H1 (cell line): Measurements from ENCODE around the gene RLBP1. TPM values are rescaled to one million over a fixed set of nuclear protein-coding genes. Genes with fewer than 3 reads are reported as not detected.

Experiments used
- CTCF ChIA-PET: fragments of 300-600 bp; sonication (Branson Sonifier 250); formaldehyde crosslinking; loops from one replicate; lab custom pipeline; 2021; ENCODE audit not compliant: partially characterized antibody; lab: Charles Lee
- POLR2A ChIA-PET: fragments of 300-600 bp; sonication (Branson Sonifier 250); formaldehyde crosslinking; loops from one replicate; lab custom pipeline; 2021; ENCODE audit warnings: inconsistent platforms; ENCODE audit not compliant: partially characterized antibody; lab: Charles Lee
- DNase-seq, 2 experiments: peaks; one replicate each; pipeline versions ENCODE4 v3.0.0 to v3.0.0-alpha.2; 2010 to 2022; ENCODE audit warnings: low spot score in 2 of 2, low read depth in 1 of 2, mixed read lengths in 1 of 2
- FAIRE-seq: peaks from 2 replicates; lab custom pipeline; 2011; peaks lifted over from hg19 to GRCh38; lab: Jason Lieb, UNC
- H2AFZ ChIP-seq: 2 replicates; pipeline ENCODE4 v1.8.1; 2012; ENCODE audit warnings: low read length, inconsistent platforms
- H2AK5ac ChIP-seq: 2 replicates; pipeline ENCODE4 v1.6.1; 2013; ENCODE audit warnings: low read depth, low read length
- H2BK120ac ChIP-seq: replicated peaks from 2 replicates; pipeline ENCODE3; 2013; ENCODE audit warnings: low read depth, low read length, inconsistent platforms
- H2BK12ac ChIP-seq: 2 replicates; pipeline ENCODE4 v1.6.1; 2013; ENCODE audit warnings: low read depth, low read length
- H2BK15ac ChIP-seq: 2 replicates; pipeline ENCODE4 v1.6.1; 2013; ENCODE audit warnings: low read length
- H2BK20ac ChIP-seq: 2 replicates; pipeline ENCODE4 v1.6.1; 2013; ENCODE audit warnings: low read length
- H2BK5ac ChIP-seq: 2 replicates; pipeline ENCODE4 v1.6.1; 2013; ENCODE audit warnings: low read depth, low read length
- H3K14ac ChIP-seq: 2 replicates; pipeline ENCODE4 v1.6.1; 2013; ENCODE audit warnings: inconsistent platforms; ENCODE audit not compliant: insufficient read length
- H3K18ac ChIP-seq: 2 replicates; pipeline ENCODE4 v1.6.1; 2013; ENCODE audit warnings: low read length; ENCODE audit errors: extremely low read depth
- H3K23ac ChIP-seq: 2 replicates; pipeline ENCODE4 v1.6.1; 2013; ENCODE audit warnings: inconsistent platforms; ENCODE audit not compliant: insufficient read length
- H3K23me2 ChIP-seq: 2 replicates; pipeline ENCODE4 v1.6.1; 2013; ENCODE audit warnings: low read depth, low read length
- H3K27ac ChIP-seq: 2 replicates; pipeline ENCODE4 v1.6.1; 2011; ENCODE audit warnings: low read depth, low read length, inconsistent platforms
- H3K27me3 ChIP-seq, 4 experiments: replicated peaks in 1 of 4; 1 replicate in 1 of 4; 2 replicates in 3 of 4; pipeline versions ENCODE4 v1.6.1 to v1.8.1; 2011 to 2013; ENCODE audit warnings: low read length in 3 of 4, mild to moderate bottlenecking in 3 of 4, inconsistent platforms in 2 of 4, mixed read lengths in 2 of 4, moderate library complexity in 1 of 4; ENCODE audit not compliant: control insufficient read depth in 3 of 4, insufficient read depth in 3 of 4; ENCODE audit errors: extremely low read depth in 1 of 4
- H3K36me3 ChIP-seq, 4 experiments: 2 replicates each; pipeline versions ENCODE4 v1.6.1 to v1.8.1; 2011 to 2013; ENCODE audit warnings: mild to moderate bottlenecking in 4 of 4, low read length in 3 of 4, moderate library complexity in 2 of 4, control low read depth in 1 of 4, inconsistent platforms in 1 of 4; ENCODE audit not compliant: insufficient read depth in 4 of 4, control insufficient read depth in 2 of 4
- H3K4ac ChIP-seq: replicated peaks from 2 replicates; pipeline ENCODE3; 2013; ENCODE audit warnings: low read length, low read depth, mixed read lengths, inconsistent platforms; ENCODE audit not compliant: insufficient read length
- H3K4me1 ChIP-seq, 4 experiments: replicated peaks in 1 of 4; 1 replicate in 1 of 4; 2 replicates in 3 of 4; pipeline versions ENCODE4 v1.6.1 to v1.8.1; 2011 to 2013; ENCODE audit warnings: low read length in 3 of 4, inconsistent platforms in 2 of 4, mixed read lengths in 1 of 4; ENCODE audit not compliant: insufficient read depth in 4 of 4, control insufficient read depth in 3 of 4
- H3K4me2 ChIP-seq, 2 experiments: 2 replicates each; pipeline versions ENCODE4 v1.6.1 to v1.8.1; 2011 to 2013; ENCODE audit warnings: low read depth in 2 of 2, low read length in 2 of 2, control low read depth in 1 of 2, inconsistent platforms in 1 of 2, mild to moderate bottlenecking in 1 of 2; ENCODE audit not compliant: insufficient read depth in 1 of 2
- H3K4me3 ChIP-seq, 4 experiments: fragments of 200-600, 300-600 bp in 1 of 4; sonication (generic), shearing (Covaris generic), sonication (Bioruptor Twin) in 1 of 4; 2 replicates each; pipeline versions ENCODE4 v1.5.1 to v1.8.1; 2011 to 2016; ENCODE audit warnings: low read length in 4 of 4, low read depth in 3 of 4, control low read depth in 2 of 4, inconsistent platforms in 2 of 4, mild to moderate bottlenecking in 2 of 4, mixed read lengths in 1 of 4, moderate library complexity in 1 of 4; ENCODE audit not compliant: insufficient read depth in 2 of 4; ENCODE audit errors: extremely low read depth in 1 of 4
- H3K56ac ChIP-seq: replicated peaks from 2 replicates; pipeline ENCODE3; 2013; ENCODE audit warnings: low read depth, mild to moderate bottlenecking, mixed read lengths, low read length, inconsistent platforms; ENCODE audit not compliant: insufficient read length
- H3K79me1 ChIP-seq: 2 replicates; pipeline ENCODE4 v1.6.1; 2013; ENCODE audit warnings: low read depth, low read length, control low read depth
- H3K79me2 ChIP-seq, 2 experiments: 2 replicates each; pipeline versions ENCODE4 v1.6.1 to v1.8.1; 2012 to 2013; ENCODE audit warnings: low read length in 2 of 2, mild to moderate bottlenecking in 2 of 2, inconsistent platforms in 1 of 2; ENCODE audit not compliant: insufficient read depth in 2 of 2, control insufficient read depth in 1 of 2
- H3K9ac ChIP-seq, 4 experiments: replicated peaks in 1 of 4; 1 replicate in 1 of 4; 2 replicates in 3 of 4; pipeline versions ENCODE4 v1.6.1 to v1.8.1; 2011 to 2013; ENCODE audit warnings: low read depth in 3 of 4, low read length in 3 of 4, control low read depth in 2 of 4, mild to moderate bottlenecking in 2 of 4, moderate library complexity in 2 of 4, inconsistent platforms in 1 of 4; ENCODE audit errors: extremely low read depth in 1 of 4
- H3K9me3 ChIP-seq, 2 experiments: 2 replicates each; pipeline versions ENCODE4 v1.6.1 to v1.8.1; 2012 to 2013; ENCODE audit warnings: mild to moderate bottlenecking in 2 of 2, moderate library complexity in 2 of 2, control low read depth in 1 of 2, inconsistent platforms in 1 of 2, low read depth in 1 of 2, low read length in 1 of 2, mixed read lengths in 1 of 2; ENCODE audit not compliant: insufficient read depth in 2 of 2
- H4K20me1 ChIP-seq, 2 experiments: replicated peaks in 1 of 2; 2 replicates each; pipeline versions ENCODE3 to v1.8.1; 2011 to 2013; ENCODE audit warnings: inconsistent platforms in 2 of 2, low read length in 2 of 2, mild to moderate bottlenecking in 1 of 2; ENCODE audit not compliant: insufficient read depth in 2 of 2, control insufficient read depth in 1 of 2
- H4K5ac ChIP-seq: 2 replicates; pipeline ENCODE4 v1.6.1; 2013; ENCODE audit warnings: low read length, low read depth, mixed read lengths, inconsistent platforms; ENCODE audit not compliant: insufficient read length
- H4K8ac ChIP-seq: 2 replicates; pipeline ENCODE4 v1.8.0; 2013; ENCODE audit warnings: mild to moderate bottlenecking, moderate library complexity, low read length, inconsistent platforms; ENCODE audit not compliant: insufficient read depth; ENCODE audit errors: extremely low read depth
- H4K91ac ChIP-seq: replicated peaks from 2 replicates; pipeline ENCODE3; 2013; ENCODE audit warnings: low read length, mixed read lengths, inconsistent platforms; ENCODE audit not compliant: insufficient read length
- MAFK ChIP-seq: IDR thresholded peaks from 2 replicates; pipeline ENCODE4 v1.6.1; 2012; ENCODE audit warnings: low read depth, mild to moderate bottlenecking, improper control_type of control experiment, low read length
- RNF2 ChIP-seq: fragments of 200-900, 300-1000 bp; sonication (generic); IDR thresholded peaks from 2 replicates; pipeline ENCODE4 v1.7.1; 2016; ENCODE audit warnings: borderline replicate concordance, low read depth, mild to moderate bottlenecking, antibody characterized with exemption, low read length; ENCODE audit not compliant: poor library complexity, severe bottlenecking; ENCODE audit errors: missing control alignments
- WGBS, 2 experiments: shearing (Covaris generic) in 1 of 2; methylation state at CpG; one replicate each; pipeline versions ENCODE4 v1.1.6 to v1.1.7; 2013 to 2015; ENCODE audit warnings: low lambda C conversion rate in 2 of 2, mixed read lengths in 2 of 2, inconsistent platforms in 1 of 2, low coverage in 1 of 2, missing lambda C conversion rate in 1 of 2; ENCODE audit not compliant: insufficient replicate concordance in 2 of 2, insufficient coverage in 1 of 2, insufficient read length in 1 of 2; ENCODE audit errors: extremely low coverage in 1 of 2, missing lambda C conversion rate in 1 of 2; 5-methylcytosine and 5-hydroxymethylcytosine counted together
- polyA plus RNA-seq, 7 experiments: library from polyadenylated mRNA; depleted of rRNA in 3 of 7; stranded (reverse) in 5 of 7; unstranded in 2 of 7; fragments of >200 nt in 5 of 7; fragments of 200-250 nt in 2 of 7; gene quantifications; 1 replicate in 5 of 7; 2 replicates in 1 of 7; 4 replicates in 1 of 7; pipeline versions ENCODE4 v1.2.1 to v1.2.3, GENCODE V29; 2011 to 2013; ENCODE audit warnings: missing spikeins in 2 of 7, mixed read lengths in 2 of 7
- total RNA-seq: library from RNA; stranded (reverse); fragmentation: NEBNext Ultra II Directional; extraction: Animal tissue kit (Norgen Biotek cat#: 25700); gene quantifications from 2 replicates; pipeline ENCODE4 v1.2.1, GENCODE V29; 2021
- TF ChIP-seq, protein P1 (sequence below): IDR thresholded peaks from 2 replicates; pipeline ENCODE4 v1.6.1; 2011; ENCODE audit warnings: low read length, improper control_type of control experiment

RLBP1 gene
- total and polyA plus RNA-seq, 2 of the 8 experiments (the other 6 are each of a cell fraction or from before 2014, with no cell fraction given) = 0.05 TPM; not detected in 1

DNA sequence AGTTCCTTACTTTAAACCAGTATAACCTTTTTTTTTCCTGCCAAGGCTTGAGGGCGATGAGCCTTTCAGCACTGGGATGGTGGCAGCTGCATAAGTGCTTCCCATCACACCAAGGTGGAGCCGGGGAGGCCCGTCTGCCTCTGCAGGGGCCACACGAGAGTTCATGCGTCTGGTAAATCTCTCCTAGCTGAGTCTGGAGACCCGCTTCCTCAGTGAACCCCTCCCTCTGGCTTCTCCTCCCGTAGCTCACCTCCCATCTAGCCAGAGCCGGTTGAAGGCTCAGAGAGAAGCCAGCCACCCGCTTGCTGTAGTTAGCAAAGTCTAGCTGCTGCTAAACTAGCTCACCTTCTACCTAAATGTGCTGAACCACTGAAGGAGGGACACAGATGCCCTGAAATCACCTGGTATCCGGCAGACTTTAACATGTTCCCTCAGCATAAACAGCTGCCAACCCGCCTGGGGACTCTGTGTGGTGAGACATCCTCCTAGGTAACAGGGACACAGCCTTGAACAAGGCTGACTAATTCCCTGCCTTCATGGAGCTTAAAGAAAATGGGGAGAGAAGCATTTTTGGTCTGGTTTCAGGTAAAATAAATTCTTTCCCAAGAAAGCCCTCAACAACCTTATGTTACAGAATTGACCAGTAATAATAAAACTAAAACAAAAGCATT is 42.9 kb downstream of the RLBP1 start:
- H3K18ac ChIP-seq = no peak overlapping the region
- H4K5ac ChIP-seq = no peak overlapping the region
- no peaks in the 10 kb centered on the region for H3K79me2 ChIP-seq
- no peak overlapping the region for H2BK15ac ChIP-seq
- no peak overlapping the region for H3K56ac ChIP-seq
- ChIA-PET CTCF (interaction anchor here (0.6 to 10.5 kb wide), 42 partner anchors 8 to 514 kb away, joined by 3 to 198 read pairs (median 4); no protein-coding TSS in a partner anchor), POLR2A (interaction anchor here (1.2 to 1.8 kb wide), 2 partner anchors 11 to 21 kb away, joined by 4 read pairs; no protein-coding TSS in a partner anchor)
- H3K4me3 ChIP-seq = no peak overlapping the region
- 80% methylated on average over 11 of the region's 11 CpGs; no CpG with 5 or more reads in 1 of the 2 experiments for WGBS, 2 experiments
- H3K23ac ChIP-seq = no peak overlapping the region
- FAIRE-seq (no peak), DNase-seq (no peak)
- H3K79me1 ChIP-seq = no peaks in the 10 kb centered on the region
- no peak overlapping the region for H2BK120ac ChIP-seq
- TF ChIP-seq RNF2 (no peak), MAFK (no peak)
- TF ChIP-seq, protein P1, sequence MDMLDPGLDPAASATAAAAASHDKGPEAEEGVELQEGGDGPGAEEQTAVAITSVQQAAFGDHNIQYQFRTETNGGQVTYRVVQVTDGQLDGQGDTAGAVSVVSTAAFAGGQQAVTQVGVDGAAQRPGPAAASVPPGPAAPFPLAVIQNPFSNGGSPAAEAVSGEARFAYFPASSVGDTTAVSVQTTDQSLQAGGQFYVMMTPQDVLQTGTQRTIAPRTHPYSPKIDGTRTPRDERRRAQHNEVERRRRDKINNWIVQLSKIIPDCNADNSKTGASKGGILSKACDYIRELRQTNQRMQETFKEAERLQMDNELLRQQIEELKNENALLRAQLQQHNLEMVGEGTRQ = no peak
- H3K27me3 ChIP-seq = no peaks in the 10 kb centered on the region
- no peak overlapping the region for H4K8ac ChIP-seq
- H2BK12ac ChIP-seq = no peak overlapping the region
- no peak overlapping the region for H2BK20ac ChIP-seq
- H3K4me1 ChIP-seq = no peaks in the 10 kb centered on the region
- H2AK5ac ChIP-seq = no peak overlapping the region
- H3K36me3 ChIP-seq = peaks cover 0 to 3% (median 0%) of the 10 kb centered on the region in 4 experiments; a peak in 1 of 8 replicates
- H3K27ac ChIP-seq = no peak overlapping the region
- H3K4me2 ChIP-seq = no peak overlapping the region
- no peak overlapping the region for H2BK5ac ChIP-seq
- no peak overlapping the region for H2AFZ ChIP-seq
- no peaks in the 10 kb centered on the region for H3K9me3 ChIP-seq
- H3K23me2 ChIP-seq = no peaks in the 10 kb centered on the region; the same call in 1 of the 2 replicates
- no peak overlapping the region for H3K4ac ChIP-seq
- H3K14ac ChIP-seq = no peak overlapping the region
- H4K91ac ChIP-seq = no peak overlapping the region
- no peak overlapping the region for H3K9ac ChIP-seq
- H4K20me1 ChIP-seq = no peaks in the 10 kb centered on the region
